Activated T-helper 1 cell treated with Interleukin-2 at 50 U/mL for 16 hours (primary cell): ENCODE measurements around the gene MID1.

Experiments used
- DNase-seq: peaks from one replicate; pipeline ENCODE4 v3.0.0-alpha.2; 2020; ENCODE audit warnings: low read depth

Gene MID1

GRCh38 chrX:10576777-10577447 lies 43.5 kb downstream of the MID1 start:
- no peak for DNase-seq

DNA sequence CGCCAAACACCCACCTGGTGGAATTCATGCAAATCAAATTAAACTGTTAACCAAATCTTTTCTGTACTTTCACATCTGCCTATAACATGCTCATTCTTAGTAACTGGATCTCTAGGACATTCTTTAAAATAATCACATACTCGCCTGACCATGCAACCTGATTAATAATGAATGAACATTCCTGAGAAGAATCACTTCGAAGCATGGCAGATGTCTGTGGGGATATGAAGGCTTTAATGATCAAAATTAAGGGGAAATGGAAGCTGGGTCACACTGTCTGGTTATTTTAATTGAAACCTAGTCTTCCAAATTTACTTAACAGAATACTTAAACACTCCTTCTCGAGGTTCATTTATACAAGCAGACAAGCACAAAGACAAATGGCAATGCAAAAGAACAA lies 44.2 kb downstream of the MID1 start:
- no peak for DNase-seq

- DNase-seq: no peak
Observed at GRCh38 chrX:10574663-10575062, 45.7 kb downstream of the MID1 start.

GRCh38 chrX:10571260-10571659 lies 49.1 kb downstream of the MID1 start:
- DNase-seq: no peak

DNA sequence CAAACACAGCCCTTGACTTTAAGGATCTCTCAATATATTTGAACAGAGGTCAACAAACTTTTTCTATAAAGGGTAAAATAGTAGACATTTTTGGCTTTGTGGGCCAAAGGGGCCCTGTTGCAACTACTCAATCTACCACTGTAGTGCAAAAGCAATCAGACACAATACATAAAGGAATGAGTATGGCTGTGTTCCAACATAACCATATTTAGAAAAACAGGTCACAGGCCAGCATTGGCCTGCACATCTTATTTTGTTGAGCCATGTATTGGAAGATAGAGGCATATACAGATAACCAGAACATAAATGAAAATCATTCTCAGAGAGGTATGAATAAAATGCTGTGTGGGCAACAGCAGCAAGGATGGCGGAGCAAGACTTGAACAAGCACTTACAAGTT lies 49.8 kb downstream of the MID1 start:
- no peak for DNase-seq

DNA sequence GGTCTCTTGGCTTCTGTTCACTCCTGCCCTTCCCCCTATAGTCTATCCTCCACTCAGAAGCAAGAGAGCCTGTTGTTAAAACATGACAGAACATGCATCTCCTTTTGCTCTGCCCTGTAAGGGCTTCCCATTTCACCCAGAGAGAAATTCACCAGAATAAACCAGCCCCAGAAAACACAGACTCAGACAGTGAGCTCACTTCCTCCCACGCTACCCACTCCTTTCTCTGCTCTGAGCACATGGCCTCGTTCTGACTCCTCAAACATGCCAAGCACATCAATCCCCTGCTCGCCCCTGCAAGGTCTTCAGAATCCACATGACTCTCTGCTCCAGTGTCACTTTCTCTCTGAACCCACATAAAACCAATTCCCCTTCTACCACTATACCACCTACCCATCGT lies 50.4 kb downstream of the MID1 start:
- no peak for DNase-seq

DNA sequence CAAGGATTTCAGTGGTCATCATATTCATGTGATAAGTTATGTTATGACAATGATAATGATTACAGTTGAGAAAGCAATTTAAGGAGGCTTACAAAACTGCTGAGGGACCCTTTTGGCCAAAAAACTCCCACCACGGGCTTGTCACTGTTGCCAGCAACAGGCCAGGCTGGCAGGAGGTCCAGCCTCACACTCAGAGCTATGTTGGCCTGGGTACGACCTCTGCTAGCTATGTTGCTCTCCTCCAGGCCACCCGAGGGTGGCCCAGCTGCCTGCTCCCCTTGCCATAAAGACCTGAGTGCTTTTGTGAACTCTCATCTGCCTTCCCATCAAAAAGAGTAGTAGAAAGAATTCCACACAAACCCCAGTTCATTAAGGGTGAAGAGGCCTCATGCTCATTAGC lies 52.0 kb downstream of the MID1 start:
- no peak for DNase-seq

DNA sequence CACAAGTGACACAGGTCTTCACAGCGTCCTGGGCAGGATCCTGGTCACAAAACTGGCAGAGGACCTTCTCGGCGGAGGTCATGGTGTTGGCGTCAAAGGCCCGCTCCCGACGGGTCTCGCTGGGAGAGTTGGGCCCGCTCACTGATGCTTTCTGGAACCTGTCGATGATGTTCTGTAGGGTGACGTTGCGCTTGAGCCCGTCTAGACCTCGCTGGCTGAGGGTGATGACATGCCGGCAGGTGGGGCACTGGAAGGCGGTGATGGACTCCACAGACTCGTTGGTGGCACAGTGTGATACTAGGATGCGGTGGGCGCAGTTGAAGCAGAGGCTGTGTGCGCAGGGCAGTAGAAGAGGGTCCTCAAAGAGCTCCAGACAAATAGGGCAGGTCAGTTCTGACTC lies 53.2 kb downstream of the MID1 start:
- no peak for DNase-seq

- no peak for DNase-seq
Observed at GRCh38 chrX:10566716-10567097, 53.7 kb downstream of the MID1 start.

- no peak for DNase-seq
Observed at GRCh38 chrX:10564484-10564883, 55.9 kb downstream of the MID1 start.

- DNase-seq: no peak
Observed at GRCh38 chrX:10557166-10557565, 63.2 kb downstream of the MID1 start.

- no peak for DNase-seq
Observed at GRCh38 chrX:10556405-10556804, 64.0 kb downstream of the MID1 start.

- no peak for DNase-seq
Observed at GRCh38 chrX:10555846-10556245, 64.5 kb downstream of the MID1 start.

DNA sequence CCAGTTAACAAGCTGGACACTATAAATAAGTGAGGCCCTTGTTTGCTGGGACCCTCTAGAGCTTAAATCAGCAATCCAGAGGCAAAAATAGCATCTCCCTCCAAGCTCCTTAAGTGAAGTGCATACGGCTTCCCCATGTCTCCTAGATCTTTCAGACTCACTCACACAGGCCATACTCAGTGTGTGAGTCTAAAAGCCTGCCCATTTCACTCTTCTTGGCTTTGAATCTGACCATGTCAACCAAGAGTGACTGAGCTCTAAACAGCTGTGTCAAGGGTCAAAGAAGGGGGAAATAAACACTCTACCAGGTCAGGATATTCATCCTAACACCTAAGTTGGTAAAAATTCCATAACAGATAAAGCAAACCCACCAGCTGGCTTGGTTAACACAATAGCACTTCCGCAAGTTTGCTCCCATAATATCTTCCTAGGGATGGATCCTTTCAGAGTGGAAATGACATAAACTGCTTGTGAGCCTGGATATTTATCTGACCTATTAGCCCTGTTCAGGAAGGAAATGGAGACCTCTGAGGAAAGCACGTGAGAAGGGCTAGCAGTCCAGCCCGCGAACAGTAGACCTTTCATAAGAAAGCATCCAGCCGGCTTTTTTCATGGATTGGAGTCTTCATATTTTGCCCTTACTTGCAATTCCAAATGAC lies 65.6 kb downstream of the MID1 start:
- no peak for DNase-seq

DNA sequence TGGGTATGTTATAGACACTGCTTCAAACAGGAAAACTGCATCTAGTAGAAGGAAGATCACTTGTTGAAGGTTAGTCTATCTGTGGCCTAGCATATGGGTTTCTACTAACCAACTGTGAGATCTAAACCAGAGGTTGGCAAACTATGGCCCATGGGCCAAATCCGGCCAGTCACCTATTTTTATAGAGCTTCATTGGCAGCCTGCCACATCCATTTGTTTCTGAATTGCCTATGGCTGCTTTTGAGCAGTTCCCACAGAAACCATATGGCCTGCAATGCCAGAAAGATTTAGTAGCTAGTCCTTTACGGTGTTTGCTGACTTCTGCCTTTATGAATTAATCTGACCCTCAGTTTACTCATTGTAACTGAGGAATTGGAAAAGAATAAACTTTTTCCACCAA lies 71.1 kb downstream of the MID1 start:
- DNase-seq: no peak

GRCh38 chrX:10548688-10549087 lies 71.7 kb downstream of the MID1 start:
- DNase-seq: no peak

DNA sequence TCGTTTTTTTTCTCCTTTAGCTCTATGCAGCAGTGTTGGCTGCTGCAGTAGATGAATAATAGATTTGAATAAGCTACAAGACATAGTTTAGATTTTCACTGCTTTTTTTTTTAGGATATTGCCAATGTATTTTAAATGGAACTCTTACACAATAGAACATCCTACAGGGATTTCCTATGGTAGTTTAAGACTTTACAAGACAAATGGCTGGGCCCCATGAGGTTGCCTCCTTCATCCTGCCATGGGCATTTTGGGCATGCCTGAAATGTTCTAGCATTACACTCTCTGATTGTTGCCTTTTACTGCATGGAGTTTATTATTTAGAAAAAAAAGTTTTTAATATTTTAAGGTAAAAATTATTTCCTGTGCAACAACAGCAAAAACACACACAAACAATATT lies 74.5 kb downstream of the MID1 start:
- DNase-seq: no peak

DNA sequence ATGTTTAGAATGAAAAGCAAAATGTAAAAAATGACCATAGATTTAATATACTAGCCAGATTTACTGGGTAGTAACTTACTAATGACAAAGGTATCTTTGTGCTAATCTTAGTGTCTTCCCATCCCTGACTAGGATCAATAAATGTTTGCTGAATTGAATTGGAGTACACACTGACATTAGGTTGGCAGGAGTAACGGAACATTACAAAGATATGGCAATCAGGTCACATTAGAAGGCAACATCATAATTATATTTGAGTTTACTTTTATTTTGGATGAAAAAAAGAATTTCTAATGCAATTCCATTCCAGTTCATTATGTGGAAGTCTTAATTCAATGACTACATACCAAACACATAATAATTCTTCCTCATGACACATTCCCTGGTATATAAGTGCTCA lies 77.8 kb downstream of the MID1 start:
- DNase-seq: no peak

- no peak for DNase-seq
Observed at GRCh38 chrX:10538831-10539230, 81.6 kb downstream of the MID1 start.

- no peak for DNase-seq
Observed at GRCh38 chrX:10537308-10537707, 83.1 kb downstream of the MID1 start.

GRCh38 chrX:10536744-10537143 lies 83.6 kb downstream of the MID1 start:
- DNase-seq: no peak

DNA sequence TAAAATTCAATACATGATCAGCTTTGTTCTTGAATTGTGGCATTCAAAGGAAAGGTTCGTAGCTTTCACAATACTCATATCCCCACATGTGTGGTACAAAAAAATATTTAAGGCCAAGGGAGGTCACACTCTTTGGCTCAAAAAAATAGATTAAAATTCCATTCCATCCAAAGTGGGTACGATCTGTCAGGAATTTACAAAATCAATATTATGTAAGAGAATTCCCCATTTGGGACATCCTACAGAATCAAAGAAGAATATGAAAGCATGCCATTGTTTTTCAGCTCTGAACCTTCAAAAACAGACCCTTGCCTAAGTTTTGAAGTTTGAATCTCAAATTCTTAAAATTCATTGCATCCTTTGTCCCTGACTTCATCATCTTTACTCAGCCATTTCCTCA lies 85.8 kb downstream of the MID1 start:
- DNase-seq: no peak

DNA sequence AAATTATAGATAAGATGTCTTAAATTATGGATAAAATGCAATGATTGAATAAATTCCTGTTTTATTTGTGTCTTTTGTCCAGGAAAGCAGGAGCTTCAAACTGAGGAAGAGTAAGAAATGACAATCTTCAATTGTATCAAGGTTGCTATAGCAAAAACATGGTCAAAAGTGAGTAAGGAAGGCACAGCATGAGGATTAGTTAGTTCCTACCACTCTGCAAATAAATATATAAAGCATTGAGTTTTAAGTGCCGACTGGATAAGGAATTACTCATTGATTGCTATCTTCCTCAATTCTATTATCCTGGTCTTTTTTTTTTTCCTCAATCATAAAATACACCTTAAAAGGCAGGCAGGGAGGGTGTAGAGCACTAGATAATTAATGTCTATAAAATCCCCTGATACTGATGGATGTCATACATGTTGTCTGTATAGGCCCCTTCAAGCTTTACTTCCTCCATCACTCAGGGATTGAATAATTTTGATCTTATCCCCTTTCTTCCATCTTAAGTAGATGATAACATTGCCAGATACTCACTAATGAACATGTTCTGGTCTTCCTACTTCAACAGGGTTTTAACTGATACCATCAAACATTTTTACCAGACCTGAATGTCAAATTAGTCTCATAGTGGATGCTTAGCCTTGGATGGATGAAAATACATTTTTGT lies 86.6 kb downstream of the MID1 start:
- no peak for DNase-seq

GRCh38 chrX:10531927-10532326 lies 88.5 kb downstream of the MID1 start:
- DNase-seq: no peak
